D341Med (cell line): Measurements from ENCODE around the gene ATCAY.

ENCODE experiments used
- DNase-seq: peaks from one replicate; pipeline ENCODE4 v3.0.0; 2012; ENCODE audit warnings: low spot score

ATCAY gene

GRCh38 chr19:3880471-3881271 is at the start of gene ATCAY:
ATCAY (plus strand) TSS chr19:3880685; CDS start chr19:3885768, 5,083 bp downstream.
- DNase-seq, result peak; percentile 89

- DNase-seq, result peak; percentile 25
Observed at GRCh38 chr19:3831601-3832000, 48.9 kb upstream of the ATCAY start.

- no peak for DNase-seq
Observed at GRCh38 chr19:3832001-3832400, 48.5 kb upstream of the ATCAY start.

GRCh38 chr19:3833578-3834348 is 46.7 kb upstream of the ATCAY start:
- peak; percentile 27 for DNase-seq

GRCh38 chr19:3834349-3835054 is 46.0 kb upstream of the ATCAY start:
- DNase-seq, result peak; percentile 30

- no peak for DNase-seq
Observed at GRCh38 chr19:3835055-3835435, 45.4 kb upstream of the ATCAY start.

- DNase-seq, result no peak
Observed at GRCh38 chr19:3836887-3837286, 43.6 kb upstream of the ATCAY start.

GRCh38 chr19:3837332-3837731 is 43.2 kb upstream of the ATCAY start:
- DNase-seq, result no peak

GRCh38 chr19:3837922-3838321 is 42.6 kb upstream of the ATCAY start:
- no peak for DNase-seq

- DNase-seq, result peak; percentile 26
Observed at GRCh38 chr19:3838661-3839060, 41.8 kb upstream of the ATCAY start.

GRCh38 chr19:3839941-3840340 is 40.5 kb upstream of the ATCAY start:
- DNase-seq, result no peak

- no peak for DNase-seq
Observed at GRCh38 chr19:3840804-3841203, 39.7 kb upstream of the ATCAY start.

GRCh38 chr19:3842948-3843347 is 37.5 kb upstream of the ATCAY start:
- no peak for DNase-seq

- no peak for DNase-seq
Observed at GRCh38 chr19:3844596-3844995, 35.9 kb upstream of the ATCAY start.

GRCh38 chr19:3849092-3849491 is 31.4 kb upstream of the ATCAY start:
- DNase-seq, result peak; percentile 75

- no peak for DNase-seq
Observed at GRCh38 chr19:3849787-3850186, 30.7 kb upstream of the ATCAY start.

- DNase-seq, result no peak
Observed at GRCh38 chr19:3850320-3850972, 30.0 kb upstream of the ATCAY start.

GRCh38 chr19:3851254-3852176 is 29.0 kb upstream of the ATCAY start:
- DNase-seq, result no peak

- DNase-seq, result no peak
Observed at GRCh38 chr19:3852177-3852511, 28.3 kb upstream of the ATCAY start.

GRCh38 chr19:3852614-3853254 is 27.8 kb upstream of the ATCAY start:
- peak; percentile 58 for DNase-seq

GRCh38 chr19:3855320-3855719 is 25.2 kb upstream of the ATCAY start:
- DNase-seq, result no peak
